Astrocyte of the cerebellum (primary cell): ENCODE results near the gene PAM16.

Source experiments
- DNase-seq: peaks from one replicate; pipeline ENCODE4 v3.0.0-alpha.2; 2011; ENCODE audit warnings: low read depth
- H3K4me3 ChIP-seq: 2 replicates; pipeline ENCODE4 v1.5.1; 2011; ENCODE audit warnings: mild to moderate bottlenecking, low read depth, low read length, moderate library complexity
- CTCF ChIP-seq: IDR thresholded peaks from 2 replicates; pipeline ENCODE4 v1.5.1; 2012; ENCODE audit warnings: low read length, low read depth, moderate library complexity, mild to moderate bottlenecking; ENCODE audit errors: missing control alignments
- in situ Hi-C: cut with HindIII; loops from 2 replicates; pipeline ENCODE4 v1.10.0; 2017; ENCODE audit warnings: low sequenced_read_pairs

PAM16 gene

GRCh38 chr16:4369007-4369733 lies 18.0 kb upstream of the PAM16 start:
- in situ Hi-C loops: no loop called here
- no peak for DNase-seq
- TF ChIP-seq CTCF: no peak
- H3K4me3 ChIP-seq: no peak overlapping the region

DNA sequence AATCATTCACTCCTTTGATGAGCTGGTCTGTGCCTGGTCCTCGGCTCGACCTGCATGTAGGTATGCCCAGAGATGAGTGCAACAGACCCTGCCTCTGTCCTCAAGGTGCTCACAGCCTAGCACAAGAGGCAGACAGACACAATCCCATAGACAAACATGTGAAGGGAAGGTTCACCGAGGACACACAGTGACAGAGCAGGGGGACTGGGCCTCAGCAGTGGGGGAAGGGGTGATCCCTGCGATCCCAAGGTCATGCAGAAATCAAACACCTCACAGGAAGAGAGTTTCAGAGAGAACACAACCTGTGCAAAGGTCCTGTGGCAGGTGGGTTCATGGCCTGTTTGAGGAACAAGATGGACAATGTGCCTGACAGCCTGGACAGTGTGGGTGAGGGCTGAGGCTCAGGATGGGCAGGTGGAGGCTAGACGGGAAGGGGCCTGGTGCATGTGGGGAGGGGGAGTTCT lies 16.3 kb upstream of the PAM16 start:
- in situ Hi-C loops: no loop called here
- no peak for TF ChIP-seq CTCF
- no peak for DNase-seq
- H3K4me3 ChIP-seq: no peak overlapping the region

GRCh38 chr16:4366016-4366415 lies 14.9 kb upstream of the PAM16 start:
- in situ Hi-C loops: no loop called here
- no peak for TF ChIP-seq CTCF
- no peak overlapping the region for H3K4me3 ChIP-seq
- DNase-seq: no peak

- H3K4me3 ChIP-seq: no peak overlapping the region
- in situ Hi-C loops: no loop called here
- no peak for TF ChIP-seq CTCF
- no peak for DNase-seq
These were observed 14.5 kb upstream of the PAM16 start for GRCh38 chr16:4365615-4366014.

- TF ChIP-seq CTCF: no peak
- DNase-seq: no peak
- in situ Hi-C loops: no loop called here
- H3K4me3 ChIP-seq: no peak overlapping the region
These were observed 13.9 kb upstream of the PAM16 start for GRCh38 chr16:4365014-4365406.

DNA sequence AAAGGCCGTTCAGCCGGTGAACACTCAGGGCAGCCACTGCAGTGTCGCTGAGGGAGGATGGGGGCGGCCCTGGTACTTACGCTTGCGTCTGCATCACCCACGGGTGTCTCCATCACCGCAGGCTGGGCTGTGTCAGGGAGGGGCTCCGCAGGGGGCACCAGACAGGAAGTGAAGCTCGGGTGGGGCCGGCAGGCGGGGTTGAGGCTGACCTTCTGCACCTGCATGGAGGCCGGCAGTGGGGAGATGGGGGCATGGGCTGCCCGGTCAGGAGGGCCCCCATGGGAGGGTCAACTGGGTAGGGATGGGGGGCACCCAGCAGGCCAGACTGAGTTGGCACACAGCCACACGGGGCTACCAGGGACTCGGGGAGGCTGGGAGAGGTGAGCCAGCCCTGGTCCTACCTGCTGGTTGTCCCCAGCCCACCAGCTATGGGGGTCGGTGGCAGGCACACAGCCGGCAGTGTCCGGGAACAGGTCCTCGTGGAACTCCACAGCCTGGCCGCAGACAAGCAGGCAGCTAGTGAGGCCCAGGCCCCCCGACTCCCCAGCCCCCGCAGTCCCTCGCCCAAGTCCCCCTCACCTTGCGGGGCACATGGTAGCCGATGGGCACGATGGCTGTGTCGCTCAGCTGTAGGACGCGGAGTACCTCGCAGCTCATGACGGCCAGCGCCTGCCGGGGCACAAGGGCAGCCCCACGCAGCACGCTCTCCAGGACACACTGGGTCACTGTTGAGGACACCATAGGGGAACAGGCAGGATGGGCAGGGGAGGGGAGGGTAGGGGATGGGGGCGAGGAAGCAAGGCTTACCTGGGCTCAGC lies 13.3 kb upstream of the PAM16 start:
- DNase-seq: no peak
- in situ Hi-C loops: no loop called here
- no peak overlapping the region for H3K4me3 ChIP-seq
- TF ChIP-seq CTCF: no peak
